CD4-positive, alpha-beta T cell treated with Interleukin-15 for 4 hours (primary cell): Measurements from ENCODE around the gene EHMT1.
"Not testable (repeated sequence)": the region's sequence is repeated elsewhere in the genome, so short reads cannot be mapped to it uniquely, and the experiment has no call there.

ENCODE experiments used
- DNase-seq: peaks from one replicate; pipeline ENCODE4 v3.0.0-alpha.2; 2020; ENCODE audit warnings: low spot score

Gene EHMT1

DNA sequence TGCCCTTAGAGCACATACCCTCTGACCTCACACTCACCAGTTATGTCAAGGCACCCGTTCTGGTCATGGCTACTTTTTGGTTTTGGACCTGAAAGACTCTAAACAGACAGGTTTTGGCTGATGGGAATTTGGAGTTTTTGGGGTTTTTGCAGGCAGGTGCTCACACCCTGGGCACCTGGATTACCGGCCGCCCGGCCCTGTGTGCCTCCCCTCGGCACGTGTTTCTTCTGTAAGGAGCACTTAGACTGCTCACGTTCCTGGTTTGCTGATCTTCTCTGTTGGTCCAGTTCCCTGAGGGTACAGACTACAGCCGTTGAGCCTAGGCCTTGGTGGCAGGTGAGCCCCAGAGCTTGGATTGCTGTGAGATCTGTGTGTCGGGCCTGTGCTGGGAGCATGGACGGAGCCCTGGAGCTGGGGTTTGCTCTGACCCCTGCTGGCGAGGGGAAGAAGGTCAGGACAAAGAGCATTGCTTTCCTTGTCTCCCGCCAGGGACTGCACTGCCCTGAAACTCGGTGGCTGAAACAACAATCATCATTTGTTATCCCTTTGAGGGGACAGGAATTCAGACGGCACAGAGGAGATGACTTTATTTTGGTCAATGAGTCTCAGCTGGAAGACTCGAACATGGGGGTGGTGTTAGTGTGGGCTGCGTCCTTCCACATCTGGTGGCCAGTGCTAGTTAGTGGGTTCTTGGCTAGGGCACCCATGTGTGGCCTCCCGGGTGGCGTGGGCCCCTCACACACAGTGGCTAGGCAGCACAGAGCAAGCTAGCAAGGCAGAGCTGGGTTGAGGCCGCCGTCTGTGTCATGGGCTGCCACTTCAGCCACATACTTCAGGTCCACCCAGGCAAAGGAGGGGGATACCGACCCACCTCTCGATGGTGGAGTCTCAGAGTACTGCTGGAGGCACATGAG, 76.4 kb downstream of the EHMT1 start:
- DNase-seq = no peak

DNA sequence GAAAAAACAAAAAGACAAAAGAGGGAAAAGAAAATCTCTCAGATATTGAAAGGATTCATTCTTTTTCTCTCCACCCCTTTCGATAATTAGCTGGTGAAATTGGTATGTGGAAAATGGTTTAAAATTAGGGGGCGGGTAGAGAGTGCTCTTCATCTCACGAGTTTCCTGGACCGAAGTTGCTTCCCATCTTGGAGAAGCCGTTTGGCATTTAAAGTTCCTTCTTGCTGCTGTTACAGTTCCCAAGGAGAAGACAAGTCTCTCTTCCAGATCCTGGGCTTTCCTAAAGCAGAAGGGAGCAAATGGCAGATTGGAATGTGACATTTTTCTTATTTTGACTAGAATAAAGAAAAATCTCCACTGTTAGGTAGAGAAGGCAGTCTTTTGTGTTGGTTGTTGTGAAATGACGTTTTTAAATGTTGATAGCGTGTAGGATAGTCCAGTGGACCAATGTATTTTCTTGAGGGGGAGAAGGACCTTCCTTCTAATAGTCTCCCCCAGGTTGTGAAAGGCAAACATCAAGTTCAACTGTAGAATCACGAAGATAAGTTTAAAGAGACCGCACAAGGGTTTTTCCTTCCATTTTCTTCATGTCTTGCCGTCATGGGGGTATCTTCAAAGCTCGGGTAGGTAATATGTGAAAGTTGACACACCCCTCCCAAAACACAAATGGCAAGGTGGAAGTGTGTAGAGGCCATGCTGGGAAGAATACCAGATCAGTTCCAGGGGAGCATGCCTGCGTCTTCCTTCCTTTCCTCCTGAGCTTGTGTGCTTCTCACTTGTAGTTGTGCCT, 77.5 kb downstream of the EHMT1 start:
- no peak for DNase-seq

DNA sequence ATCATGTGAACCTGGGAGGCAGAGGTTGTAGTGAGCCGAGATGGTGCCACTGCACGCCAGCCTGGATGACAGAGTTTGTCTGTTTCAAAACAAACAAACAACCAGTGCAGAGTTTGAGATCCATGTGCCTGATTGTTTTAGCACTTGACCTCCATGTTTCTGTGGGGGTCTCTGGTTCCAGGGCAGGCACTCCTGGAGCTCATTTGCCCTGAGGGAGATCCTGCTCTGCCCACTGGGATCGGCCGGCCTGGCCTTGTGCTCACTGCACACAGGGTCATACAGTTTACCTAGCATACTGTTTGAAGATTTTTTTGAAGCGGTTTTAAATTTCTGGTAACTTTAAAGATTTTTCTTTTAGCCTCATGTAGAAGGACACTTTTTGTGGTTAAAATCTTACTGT, 78.4 kb downstream of the EHMT1 start:
- no peak for DNase-seq

DNA sequence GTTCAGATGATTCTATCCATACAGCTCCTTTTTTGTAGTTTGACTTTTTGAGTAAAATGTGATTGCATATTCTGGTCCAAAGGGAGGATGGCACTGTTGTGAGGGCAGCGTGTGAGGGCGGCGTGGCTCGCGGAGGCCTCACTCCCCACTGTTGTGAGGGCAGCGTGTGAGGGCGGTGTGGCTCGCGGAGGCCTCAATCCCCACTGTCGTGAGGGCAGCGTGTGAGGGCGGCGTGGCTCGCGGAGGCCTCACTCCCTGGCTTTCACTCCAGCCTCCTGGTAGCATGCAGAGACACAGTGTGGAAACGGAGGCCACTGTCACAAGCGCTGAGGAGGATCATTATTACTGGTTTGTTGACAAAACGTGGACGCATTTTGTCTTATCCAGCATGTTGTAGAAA, 79.0 kb downstream of the EHMT1 start:
- no peak for DNase-seq

DNA sequence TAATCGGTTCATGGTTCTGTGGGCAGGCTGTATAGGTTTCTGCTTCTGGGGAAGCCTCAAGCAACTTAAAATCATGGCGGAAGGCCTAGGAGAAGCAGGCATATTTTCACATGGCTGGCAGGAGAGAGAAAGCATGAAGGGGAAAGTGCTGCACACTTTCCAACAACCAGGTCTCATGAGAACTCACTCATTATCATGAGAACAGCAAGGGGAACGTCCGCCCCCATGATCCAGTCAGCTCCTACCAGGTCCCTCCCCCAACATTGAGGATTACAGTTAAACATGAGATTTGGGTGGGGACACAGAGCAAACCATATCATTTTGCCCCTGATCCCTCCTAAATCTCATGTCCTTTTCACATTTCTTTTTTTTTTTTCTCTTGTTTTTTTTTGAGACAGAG, 82.1 kb downstream of the EHMT1 start:
- no peak for DNase-seq

DNA sequence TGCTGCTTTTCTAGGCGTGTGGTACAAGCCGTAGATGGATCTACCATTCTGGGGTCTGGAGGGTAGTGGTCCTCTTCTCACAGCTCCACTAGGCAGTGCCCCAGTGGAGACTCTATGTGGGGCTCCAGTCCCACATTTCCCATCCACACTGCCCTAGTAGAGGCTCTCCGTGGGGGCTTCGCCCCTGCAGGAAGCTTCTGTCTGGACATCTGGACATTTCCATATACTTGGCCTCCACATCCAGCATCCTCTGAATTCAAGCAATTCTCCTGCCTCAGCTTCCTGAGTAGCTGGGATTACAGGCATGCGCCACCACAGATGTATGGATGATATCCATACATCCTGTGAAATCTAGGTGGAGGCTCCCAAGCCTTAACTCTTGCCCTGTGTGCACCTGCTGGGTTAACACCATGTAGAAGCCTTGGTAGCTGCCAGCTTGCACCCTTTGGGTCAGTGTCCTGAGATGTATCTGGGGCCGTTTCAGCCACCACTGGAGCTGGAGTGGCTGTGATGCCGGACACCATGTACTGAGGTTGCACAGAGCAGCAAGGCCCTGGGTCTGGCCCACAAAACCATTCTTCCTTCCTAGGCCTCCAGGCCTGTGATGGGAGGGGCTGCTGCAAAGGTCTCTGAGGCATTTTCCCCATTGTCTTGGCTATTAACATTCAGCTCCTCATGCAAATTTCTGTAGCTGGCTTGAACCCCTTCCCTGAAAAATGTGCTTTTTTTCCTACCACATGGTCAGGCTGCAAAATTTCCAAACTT, 84.0 kb downstream of the EHMT1 start:
- DNase-seq = no peak

DNA sequence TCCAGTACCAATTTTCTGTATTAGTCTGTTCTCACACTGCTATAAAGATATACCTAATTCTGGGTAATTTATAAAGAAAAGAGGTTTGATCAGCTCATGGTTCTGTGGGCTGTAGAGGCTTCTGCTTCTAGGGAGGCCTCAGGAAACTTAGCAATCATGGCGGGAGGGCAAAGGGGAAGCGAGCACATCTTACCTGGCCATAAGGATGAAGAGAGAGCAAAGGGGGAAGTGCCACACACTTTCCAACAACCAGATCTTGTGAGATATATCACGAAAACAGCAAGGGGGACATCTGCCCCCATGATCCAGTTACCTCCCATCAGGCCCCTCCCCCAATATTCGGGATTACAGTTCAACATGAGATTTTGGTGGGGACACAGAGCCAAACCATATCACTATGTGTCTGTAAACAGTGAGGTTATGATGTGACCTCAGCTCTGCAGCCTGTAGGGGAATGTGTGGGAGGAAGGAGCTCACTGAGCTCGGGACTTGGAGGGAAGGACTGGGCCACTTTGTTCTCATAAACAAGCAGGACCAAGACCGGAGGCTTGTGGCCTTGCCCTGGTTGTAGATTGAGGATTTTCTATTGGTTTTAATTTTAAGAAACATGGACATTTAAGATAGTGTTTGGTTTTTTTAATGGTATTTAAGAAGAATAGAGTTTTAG, 85.2 kb downstream of the EHMT1 start:
- no peak for DNase-seq

DNA sequence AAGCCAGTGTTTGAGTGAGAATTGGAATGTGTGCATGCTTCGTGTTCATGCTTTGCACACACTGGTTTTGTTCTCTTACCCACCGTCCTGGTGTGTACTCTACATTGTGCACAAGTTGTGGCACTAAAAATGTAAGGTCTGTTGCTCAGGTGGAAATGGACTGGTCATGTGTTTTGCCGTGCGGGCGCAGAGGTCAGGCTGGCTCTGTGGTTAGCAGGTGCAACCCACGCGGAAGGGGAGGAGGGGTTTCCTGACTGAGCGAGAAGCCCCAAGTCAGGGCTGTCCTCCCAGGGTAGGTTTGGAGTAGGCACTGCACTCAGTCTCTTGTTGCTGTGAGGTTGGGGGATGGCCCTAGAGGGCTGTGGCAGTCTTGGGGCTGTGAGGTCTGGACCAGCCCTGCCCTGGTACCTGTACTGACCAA, 86.6 kb downstream of the EHMT1 start:
- peak; percentile 29 for DNase-seq

DNA sequence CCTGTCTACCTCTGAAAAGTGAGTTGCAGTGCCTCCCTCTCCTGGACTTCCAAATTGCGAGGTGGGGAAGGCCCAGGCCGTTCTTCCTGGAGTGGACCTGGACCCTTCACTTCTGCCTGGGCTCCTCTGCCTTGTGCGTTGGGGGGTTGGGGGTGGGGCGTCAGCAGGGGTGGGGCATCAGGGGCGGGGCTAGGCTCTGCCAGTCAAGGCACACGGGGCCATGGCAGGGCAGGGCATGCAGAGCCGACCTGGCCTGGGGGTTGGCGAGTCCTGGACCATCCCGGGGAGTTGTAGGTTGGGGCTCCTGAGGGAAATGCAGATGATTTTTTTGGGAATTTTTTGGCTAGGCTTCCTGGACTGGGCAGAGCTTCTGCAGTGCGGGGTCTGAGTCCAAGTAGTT, 87.1 kb downstream of the EHMT1 start:
- no peak for DNase-seq

DNA sequence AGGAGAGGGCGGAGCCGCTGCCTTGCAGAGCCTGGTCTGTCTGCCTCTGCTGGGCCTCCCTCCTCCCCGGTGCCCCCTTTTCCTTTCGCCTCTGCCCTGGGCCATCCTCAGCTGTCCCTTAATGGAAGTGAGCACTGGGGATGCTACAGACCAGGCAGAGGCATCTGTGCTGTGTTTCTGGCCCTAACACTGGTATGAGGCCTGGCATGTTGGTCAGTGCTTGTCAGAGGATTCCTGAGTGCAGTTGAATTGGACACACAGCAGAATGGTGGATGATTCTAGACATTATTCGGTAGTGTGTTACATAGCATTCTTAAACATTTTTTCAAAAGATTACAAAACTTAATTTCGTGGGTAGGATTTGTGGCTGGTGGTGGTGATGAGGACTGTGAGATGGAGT, 88.6 kb downstream of the EHMT1 start:
- DNase-seq = no peak

DNA sequence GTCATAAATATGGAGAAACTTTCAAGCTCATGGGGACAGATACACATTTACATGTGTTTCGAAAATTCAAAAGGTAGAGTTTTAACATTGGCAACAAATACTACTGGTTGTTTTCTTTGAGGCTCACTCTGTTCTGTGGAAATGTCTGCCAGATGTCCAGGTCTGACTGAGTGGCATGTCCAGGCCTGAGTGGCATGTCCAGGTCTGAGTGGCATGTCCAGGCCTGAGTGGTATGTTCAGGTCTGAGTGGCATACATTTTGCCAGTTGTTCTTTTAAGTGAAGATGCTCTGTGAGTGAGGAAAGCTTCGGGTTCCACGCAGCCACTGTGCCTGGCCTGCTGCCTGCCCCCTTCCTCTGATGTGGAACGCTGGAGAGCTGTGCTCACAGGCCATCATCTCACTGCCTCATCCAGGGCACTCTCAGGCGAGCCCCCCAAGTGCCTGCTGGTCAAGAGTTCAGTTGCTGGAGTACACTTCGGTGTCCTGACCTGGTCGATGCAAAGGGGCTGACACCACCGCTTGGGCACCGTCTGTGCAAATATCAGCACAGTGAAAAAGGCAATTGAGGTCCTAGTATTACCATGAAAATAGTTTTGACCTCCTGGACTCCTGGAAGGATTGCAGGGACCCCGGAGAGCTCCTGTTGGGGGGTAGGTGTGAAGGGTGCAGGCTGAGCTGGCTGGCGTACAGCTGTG, 89.9 kb downstream of the EHMT1 start:
- DNase-seq = no peak

DNA sequence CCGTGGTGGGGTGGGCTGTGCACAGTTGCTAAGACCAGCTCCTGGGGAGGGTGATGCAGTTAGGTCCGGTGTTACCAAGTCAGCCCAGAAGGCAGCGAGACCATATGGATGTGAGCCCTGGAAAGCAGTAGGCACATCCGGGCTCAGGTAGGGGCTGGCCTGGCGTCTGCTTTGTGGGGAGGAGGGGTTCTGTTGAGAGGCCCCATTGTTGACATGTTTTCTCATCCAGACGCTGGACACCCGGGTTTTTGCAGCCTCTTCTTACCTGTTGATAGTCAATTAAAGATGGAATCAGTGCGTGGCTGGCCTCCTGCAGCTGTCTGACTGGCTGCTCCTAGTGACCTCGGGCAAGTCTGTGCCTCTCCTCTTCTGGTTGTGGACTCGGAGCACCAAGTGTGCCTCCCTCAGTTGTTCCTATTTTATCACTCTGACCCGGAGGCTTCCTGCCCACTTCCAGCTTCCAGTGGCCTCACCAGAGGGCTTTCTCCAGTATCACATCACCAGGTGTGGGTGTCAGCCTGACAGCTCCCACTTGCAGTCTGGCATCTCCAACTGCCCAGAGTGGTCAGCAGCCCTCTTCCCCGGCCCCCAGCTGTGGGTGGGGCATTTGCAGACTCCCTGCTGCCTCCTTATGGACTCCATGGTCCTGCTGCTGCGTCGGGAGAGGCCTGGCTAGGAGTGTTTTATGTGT, 90.8 kb downstream of the EHMT1 start:
- no peak for DNase-seq

DNA sequence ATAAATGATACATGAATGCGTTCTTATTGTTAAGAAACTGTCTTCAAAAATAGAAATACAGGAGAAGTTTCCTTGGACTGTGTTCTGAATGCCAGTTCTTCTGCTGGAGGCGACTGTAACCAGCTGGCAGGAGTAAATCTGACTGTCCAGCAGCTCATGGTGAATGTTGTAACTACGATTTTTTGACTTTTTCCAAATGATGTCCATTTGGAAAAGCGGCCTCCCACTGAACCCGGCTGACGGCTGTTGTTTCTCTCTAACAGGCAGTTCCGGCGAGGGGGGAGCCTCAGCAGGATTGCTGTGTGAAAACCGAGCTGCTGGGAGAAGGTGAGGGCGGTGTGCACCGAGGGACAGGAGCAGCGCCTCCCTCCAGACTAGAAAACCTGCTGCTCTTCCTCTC, 91.9 kb downstream of the EHMT1 start:
- no peak for DNase-seq

DNA sequence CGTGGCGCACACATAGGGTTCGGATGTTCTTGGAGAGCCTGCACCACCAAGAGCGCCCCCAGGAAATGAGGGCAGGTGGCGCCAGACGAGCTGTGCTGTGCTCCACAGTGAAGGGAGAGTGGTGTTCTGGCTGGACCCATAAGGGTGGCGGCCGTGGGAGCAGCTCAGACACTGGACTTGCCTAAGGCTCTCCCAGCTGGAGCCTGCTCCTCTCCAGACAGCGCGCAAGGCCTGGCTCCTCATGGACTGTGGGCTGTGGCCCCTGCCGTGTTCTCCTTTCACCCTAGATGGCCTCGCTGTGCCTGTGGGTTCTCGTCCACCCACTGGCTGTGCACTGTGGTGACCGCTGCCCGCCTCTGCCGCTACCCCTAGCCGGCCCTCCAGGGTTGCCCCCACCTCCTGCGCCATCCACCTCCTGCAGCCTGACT, 92.9 kb downstream of the EHMT1 start:
- no peak for DNase-seq

DNA sequence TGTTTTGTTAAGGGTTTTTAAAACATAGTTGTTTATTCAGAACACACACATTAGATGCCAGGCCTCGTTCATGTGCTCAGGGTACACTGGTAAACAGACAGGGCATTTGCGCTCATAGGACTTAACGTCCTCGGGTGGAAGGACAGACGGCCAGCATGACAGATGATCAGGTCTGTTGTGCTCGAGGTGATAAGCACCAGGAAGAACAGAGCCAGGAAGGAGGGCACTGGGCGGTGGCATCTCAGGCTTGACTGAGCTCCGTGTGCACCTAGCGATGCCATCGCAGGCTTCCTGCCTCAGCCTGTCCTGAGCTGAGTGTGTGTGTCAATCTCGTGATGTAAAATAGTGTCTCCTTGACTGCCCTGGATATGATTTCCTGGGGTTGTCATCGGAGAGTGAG, 96.5 kb downstream of the EHMT1 start:
- DNase-seq = no peak

DNA sequence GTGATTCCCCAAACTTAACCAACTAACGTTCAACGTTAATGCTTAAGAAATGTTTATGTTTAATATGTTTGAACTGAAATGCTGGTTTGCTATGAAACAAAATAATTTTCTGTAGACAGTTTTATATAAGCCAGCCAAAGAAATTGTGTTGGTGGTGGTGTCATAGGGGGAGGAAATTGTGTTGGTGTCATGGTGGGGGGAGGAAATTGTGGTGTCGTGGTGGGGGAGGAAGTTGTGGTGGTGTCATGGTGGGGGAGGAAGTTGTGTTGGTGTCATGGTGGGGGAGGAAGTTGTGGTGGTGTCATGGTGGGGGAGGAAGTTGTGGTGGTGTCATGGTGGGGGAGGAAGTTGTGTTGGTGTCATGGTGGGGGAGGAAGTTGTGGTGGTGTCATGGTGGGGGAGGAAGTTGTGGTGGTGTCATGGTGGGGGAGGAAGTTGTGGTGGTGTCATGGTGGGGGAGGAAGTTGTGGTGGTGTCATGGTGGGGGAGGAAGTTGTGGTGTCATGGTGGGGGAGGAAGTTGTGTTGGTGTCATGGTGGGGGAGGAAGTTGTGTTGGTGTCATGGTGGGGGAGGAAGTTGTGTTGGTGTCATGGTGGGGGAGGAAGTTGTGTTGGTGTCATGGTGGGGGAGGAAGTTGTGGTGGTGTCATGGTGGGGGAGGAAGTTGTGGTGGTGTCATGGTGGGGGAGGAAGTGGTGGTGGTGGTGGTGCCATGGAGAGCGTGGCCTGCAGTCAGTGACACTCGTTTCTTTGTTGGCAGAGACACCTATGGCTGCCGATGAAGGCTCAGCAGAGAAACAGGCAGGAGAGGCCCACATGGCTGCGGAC, 97.3 kb downstream of the EHMT1 start:
- not testable (repeated sequence) for DNase-seq

DNA sequence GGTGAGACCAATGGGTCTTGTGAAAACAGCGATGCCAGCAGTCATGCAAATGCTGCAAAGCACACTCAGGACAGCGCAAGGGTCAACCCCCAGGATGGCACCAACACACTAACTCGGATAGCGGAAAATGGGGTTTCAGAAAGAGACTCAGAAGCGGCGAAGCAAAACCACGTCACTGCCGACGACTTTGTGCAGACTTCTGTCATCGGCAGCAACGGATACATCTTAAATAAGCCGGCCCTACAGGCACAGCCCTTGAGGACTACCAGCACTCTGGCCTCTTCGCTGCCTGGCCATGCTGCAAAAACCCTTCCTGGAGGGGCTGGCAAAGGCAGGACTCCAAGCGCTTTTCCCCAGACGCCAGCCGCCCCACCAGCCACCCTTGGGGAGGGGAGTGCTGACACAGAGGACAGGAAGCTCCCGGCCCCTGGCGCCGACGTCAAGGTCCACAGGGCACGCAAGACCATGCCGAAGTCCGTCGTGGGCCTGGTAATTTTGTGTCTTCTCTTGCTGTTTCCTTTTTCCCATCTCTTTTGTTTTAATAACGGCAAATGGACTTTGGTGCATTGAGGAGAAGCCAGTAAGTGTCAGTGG, 98.0 kb downstream of the EHMT1 start:
- DNase-seq = no peak

DNA sequence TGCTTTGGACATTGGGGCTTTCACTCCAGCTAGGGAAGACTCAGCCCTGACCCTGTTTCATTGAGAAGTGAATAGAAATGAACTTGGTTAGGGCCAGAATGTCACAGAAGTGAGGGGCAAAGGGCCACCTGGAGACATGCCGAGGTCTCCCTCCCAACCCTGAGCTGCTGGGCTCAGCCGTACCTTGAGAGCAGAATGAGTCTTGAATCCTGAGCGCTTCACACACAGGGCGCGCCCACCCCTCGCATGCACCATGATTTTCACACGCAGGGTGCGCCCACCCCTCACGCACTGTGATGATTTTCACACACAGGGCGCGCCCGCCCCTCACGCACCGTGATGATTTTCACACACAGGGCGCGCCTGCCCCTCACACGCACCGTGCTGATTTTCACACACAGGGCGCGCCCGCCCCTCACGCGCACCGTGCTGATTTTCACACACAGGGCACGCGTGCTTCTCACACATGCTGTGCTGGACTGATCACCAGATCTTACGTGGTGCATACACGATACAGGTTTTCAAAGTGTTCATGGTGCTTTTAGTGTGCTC, 99.0 kb downstream of the EHMT1 start:
- no peak for DNase-seq

DNA sequence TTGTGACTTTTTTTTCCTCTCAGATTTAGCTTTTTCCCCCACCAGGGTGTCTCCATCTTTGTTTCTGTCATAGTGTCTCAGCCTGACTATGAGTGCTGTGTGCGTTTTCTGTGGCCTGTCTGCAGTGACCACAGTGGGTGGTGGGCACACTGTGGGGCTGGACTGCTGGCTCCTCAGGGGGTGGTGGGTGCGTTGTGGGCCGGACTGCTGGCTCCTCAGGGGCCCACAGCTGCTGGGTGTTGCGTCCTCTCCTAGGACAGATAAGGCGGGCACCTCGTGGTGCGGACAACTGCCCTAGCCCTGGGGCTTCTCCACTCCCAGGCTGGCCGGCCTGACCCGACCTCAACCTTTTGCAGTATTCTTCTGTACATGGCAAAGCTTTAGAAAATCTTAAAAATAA, 100.4 kb downstream of the EHMT1 start:
- no peak for DNase-seq
